HepG2 (cell line): ENCODE results near the gene PXDC1. TPM values are rescaled to one million over a fixed set of nuclear protein-coding genes. Genes with fewer than 3 reads are reported as not detected.
A peak's percentile ranks its signal among the peaks of the same experiment; 100 is the strongest.

Source experiments
- ATAC-seq: fragments of 200-7000 bp; cut with Tn5 transposase; 3 replicates; pipeline ENCODE4 v1.9.1; 2020; ENCODE audit warnings: mild to moderate bottlenecking, moderate library complexity
- BruUV-seq: library from RNA; stranded (reverse); fragments of 400-500 nt; replicated peaks from 2 replicates; lab custom pipeline; 2021; lab: Mats Ljungman, UMichigan
- CTCF ChIA-PET: fragments of 300-600 bp; formaldehyde crosslinking; extraction: SDS; loops from one replicate; lab custom pipeline; 2021; ENCODE audit warnings: low total read pairs, inconsistent platforms, low intra/inter-chr PET ratio; lab: Yijun Ruan, JAX
- POLR2A ChIA-PET: fragments of 350-600 bp; sonication (Branson Sonifier 250); formaldehyde crosslinking; loops from one replicate; lab custom pipeline; 2020; ENCODE audit warnings: antibody characterized with exemption, inconsistent platforms; lab: Yijun Ruan, JAX
- DNase-seq: peaks from one replicate; pipeline ENCODE4 v3.0.0-alpha.2; 2015; ENCODE audit warnings: low spot score
- FAIRE-seq: peaks from 3 replicates; lab custom pipeline; 2011; peaks lifted over from hg19 to GRCh38; lab: Jason Lieb, UNC
- H2AFZ ChIP-seq: one replicate; pipeline ENCODE4 v1.6.1; 2011; ENCODE audit warnings: low read length, inconsistent platforms
- H3K27ac ChIP-seq: fragments of 300-600 bp; 3 replicates; pipeline ENCODE4 v1.8.0; 2011; ENCODE audit warnings: mixed run types, mild to moderate bottlenecking, mixed read lengths, low read length, inconsistent platforms; ENCODE audit not compliant: insufficient read depth; ENCODE audit errors: extremely low read length
- H3K27me3 ChIP-seq, 2 experiments: fragments of 200-600 bp in 1 of 2; 2 replicates in 1 of 2; 3 replicates in 1 of 2; pipeline versions ENCODE4 v1.6.0 to v1.8.0; 2011; ENCODE audit warnings: low read length in 2 of 2, mild to moderate bottlenecking in 2 of 2, moderate library complexity in 2 of 2, inconsistent platforms in 1 of 2; ENCODE audit not compliant: insufficient read depth in 2 of 2, control insufficient read depth in 1 of 2
- H3K36me3 ChIP-seq, 2 experiments: fragments of 200-600 bp in 1 of 2; replicated peaks in 1 of 2; 2 replicates in 1 of 2; 3 replicates in 1 of 2; pipeline versions ENCODE4 v1.5.1 to v1.8.0; 2011; ENCODE audit warnings: low read length in 2 of 2, inconsistent platforms in 1 of 2; ENCODE audit not compliant: insufficient read depth in 2 of 2, control insufficient read depth in 1 of 2
- H3K4me1 ChIP-seq: 2 replicates; pipeline ENCODE4 v1.5.1; 2012; ENCODE audit warnings: low read length, inconsistent platforms; ENCODE audit not compliant: insufficient read depth
- H3K4me2 ChIP-seq: 2 replicates; pipeline ENCODE4 v1.6.0; 2011; ENCODE audit warnings: low read depth, low read length, inconsistent platforms
- H3K4me3 ChIP-seq, 3 experiments: fragments of 200-600 bp in 1 of 3; sonication (generic), shearing (Covaris generic) in 1 of 3; replicated peaks in 1 of 3; 2 replicates each; pipeline ENCODE4 v1.5.1; 2011 to 2016; ENCODE audit warnings: low read length in 3 of 3, inconsistent platforms in 2 of 3, low read depth in 2 of 3, mild to moderate bottlenecking in 2 of 3, control low read depth in 1 of 3, mixed read lengths in 1 of 3; ENCODE audit not compliant: insufficient read depth in 1 of 3
- H3K79me2 ChIP-seq: one replicate; pipeline ENCODE4 v1.6.1; 2011; ENCODE audit warnings: low read length, inconsistent platforms; ENCODE audit not compliant: insufficient read depth
- H3K9ac ChIP-seq: 2 replicates; pipeline ENCODE4 v1.6.0; 2011; ENCODE audit warnings: mild to moderate bottlenecking, low read depth, low read length, inconsistent platforms; ENCODE audit not compliant: insufficient read depth
- H3K9me3 ChIP-seq: 2 replicates; pipeline ENCODE4 v1.5.1; 2012; ENCODE audit warnings: mild to moderate bottlenecking, low read length
- H4K20me1 ChIP-seq: 2 replicates; pipeline ENCODE4 v1.6.0; 2011; ENCODE audit warnings: inconsistent platforms, mild to moderate bottlenecking, low read length, moderate library complexity; ENCODE audit not compliant: insufficient read depth
- BCL6 ChIP-seq: IDR thresholded peaks from 2 replicates; pipeline ENCODE4 v1.6.1; 2016; ENCODE audit warnings: missing genetic modification reagents, missing compliant biosample characterization
- KDM6A ChIP-seq: IDR thresholded peaks from 2 replicates; pipeline ENCODE4 v1.6.1; 2016; ENCODE audit warnings: low read depth
- MAFG ChIP-seq: sonication (generic); formaldehyde crosslinking; IDR thresholded peaks from 2 replicates; pipeline ENCODE4 v1.5.1; 2020; ENCODE audit warnings: mild to moderate bottlenecking, missing genetic modification reagents
- ZFX ChIP-seq: sonication (generic); formaldehyde crosslinking; IDR thresholded peaks from 2 replicates; pipeline ENCODE4 v1.4.0; 2020; ENCODE audit warnings: mild to moderate bottlenecking, low read depth, missing genetic modification reagents, moderate library complexity
- ZNF224 ChIP-seq: sonication (generic); formaldehyde crosslinking; IDR thresholded peaks from 2 replicates; pipeline ENCODE4 v1.5.0; 2020; ENCODE audit warnings: mild to moderate bottlenecking, missing genetic modification reagents
- ZNF792 ChIP-seq: IDR thresholded peaks from 2 replicates; pipeline ENCODE4 v1.6.1; 2016
- ZSCAN29 ChIP-seq: sonication (generic); formaldehyde crosslinking; conservative IDR thresholded peaks from 2 replicates; pipeline ENCODE4 v1.4.0; 2020; ENCODE audit warnings: mild to moderate bottlenecking, missing genetic modification reagents
- WGBS: methylation state at CpG from one replicate; pipeline ENCODE4 v1.1.6; 2017; ENCODE audit warnings: low lambda C conversion rate; 5-methylcytosine and 5-hydroxymethylcytosine counted together
- in situ Hi-C: cut with HindIII; loops from 2 replicates; pipeline ENCODE4 v1.10.0; 2017; ENCODE audit warnings: low pct_unique_long_range_greater_than_20kb; ENCODE audit not compliant: extremely low pct_ligation_motif_present
- intact Hi-C: fragments of 100-400 bp; cut with micrococcal nuclease; formaldehyde crosslinking; loops from one replicate; pipeline ENCODE4 v1.10.0; 2022; ENCODE audit not compliant: unreplicated experiment
- polyA plus RNA-seq, 8 experiments: library from polyadenylated mRNA; depleted of rRNA in 3 of 8; stranded (reverse) in 7 of 8; unstranded in 1 of 8; fragments of >200 nt; fragmentation: Illumina TruSeq in 4 of 8; extraction: Trizol in 4 of 8; gene quantifications; 2 replicates each; pipeline versions ENCODE4 v1.2.1 to v1.2.3, GENCODE V29; 2011 to 2016; ENCODE audit warnings: low read depth in 4 of 8, missing spikeins in 1 of 8, mixed read lengths in 1 of 8; ENCODE audit not compliant: insufficient read depth in 1 of 8
- total RNA-seq, 5 experiments: library from RNA; depleted of rRNA; stranded (reverse); fragments of >200 nt; fragmentation: Illumina TruSeq; extraction: Trizol; gene quantifications; 2 replicates each; pipeline ENCODE4 v1.2.3, GENCODE V29; 2016; ENCODE audit warnings: low read depth in 1 of 5
- TF ChIP-seq, protein P1 (sequence below): sonication (generic); formaldehyde crosslinking; IDR thresholded peaks from 2 replicates; pipeline ENCODE4 v1.9.0; 2021; ENCODE audit warnings: missing genetic modification reagents, borderline replicate concordance
- TF ChIP-seq, protein P2 (sequence below): sonication (generic); formaldehyde crosslinking; IDR thresholded peaks from 2 replicates; pipeline ENCODE4 v1.8.1; 2022; ENCODE audit warnings: low read depth, mild to moderate bottlenecking, missing genetic modification reagents
- TF ChIP-seq, protein P3 (sequence below): sonication (generic); formaldehyde crosslinking; IDR thresholded peaks from 2 replicates; pipeline ENCODE4 v1.4.0; 2020; ENCODE audit warnings: mild to moderate bottlenecking, missing genetic modification reagents, borderline replicate concordance

The PXDC1 gene
- total and polyA plus RNA-seq, 2 of the 13 experiments (the other 11 are each of a cell fraction or from before 2014, with no cell fraction given) = 32.4 to 34.7 TPM

DNA sequence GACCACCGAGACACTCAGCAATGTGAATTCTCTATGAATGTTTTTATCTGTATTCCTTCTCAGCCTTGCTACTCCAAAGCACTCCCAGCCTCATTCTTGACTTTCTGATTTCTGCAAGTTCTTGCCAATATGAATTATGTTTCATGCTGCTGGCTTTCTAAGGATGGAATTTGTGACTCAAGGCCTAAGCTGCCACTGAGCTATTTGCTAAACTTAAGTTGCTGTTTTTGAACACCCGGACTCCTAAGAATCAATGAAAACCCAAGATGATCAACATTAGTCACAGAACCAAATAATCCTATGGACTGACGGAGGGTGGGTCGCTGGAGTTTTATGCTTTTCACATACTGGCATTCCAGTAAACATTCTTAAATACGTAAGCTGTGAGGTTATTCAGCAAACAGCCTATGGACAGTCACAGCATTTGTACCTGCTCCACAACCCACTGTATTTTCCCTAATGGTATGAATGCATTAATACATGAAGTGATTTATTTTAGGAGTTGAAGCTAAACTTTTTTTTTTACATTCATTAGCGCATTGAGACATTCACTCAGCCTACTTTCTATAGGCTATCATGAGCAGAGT, 8.2 kb upstream of the PXDC1 start:
- DNase-seq = peak; percentile 43
- peaks cover 0 to 7% of the 10 kb centered on the region in 2 experiments; a peak in 2 of 5 replicates for H3K27me3 ChIP-seq
- no peaks in the 10 kb centered on the region for H3K9me3 ChIP-seq
- no TSS peak for BruUV-seq
- TF ChIP-seq ZFX (0 out of 2 replicates have a peak, but pooled peaks have one; percentile 8), BCL6 (CRISPR knock-in tag) (0 out of 2 replicates have a peak, but pooled peaks have one; percentile 16), MAFG (CRISPR knock-in tag) (no peak), KDM6A (CRISPR knock-in tag) (no peak), ZNF792 (CRISPR knock-in tag) (no peak), ZSCAN29 (CRISPR knock-in tag) (0 out of 2 replicates have a peak, but pooled peaks have one; percentile 23), ZNF224 (no peak)
- TF ChIP-seq, protein P1, sequence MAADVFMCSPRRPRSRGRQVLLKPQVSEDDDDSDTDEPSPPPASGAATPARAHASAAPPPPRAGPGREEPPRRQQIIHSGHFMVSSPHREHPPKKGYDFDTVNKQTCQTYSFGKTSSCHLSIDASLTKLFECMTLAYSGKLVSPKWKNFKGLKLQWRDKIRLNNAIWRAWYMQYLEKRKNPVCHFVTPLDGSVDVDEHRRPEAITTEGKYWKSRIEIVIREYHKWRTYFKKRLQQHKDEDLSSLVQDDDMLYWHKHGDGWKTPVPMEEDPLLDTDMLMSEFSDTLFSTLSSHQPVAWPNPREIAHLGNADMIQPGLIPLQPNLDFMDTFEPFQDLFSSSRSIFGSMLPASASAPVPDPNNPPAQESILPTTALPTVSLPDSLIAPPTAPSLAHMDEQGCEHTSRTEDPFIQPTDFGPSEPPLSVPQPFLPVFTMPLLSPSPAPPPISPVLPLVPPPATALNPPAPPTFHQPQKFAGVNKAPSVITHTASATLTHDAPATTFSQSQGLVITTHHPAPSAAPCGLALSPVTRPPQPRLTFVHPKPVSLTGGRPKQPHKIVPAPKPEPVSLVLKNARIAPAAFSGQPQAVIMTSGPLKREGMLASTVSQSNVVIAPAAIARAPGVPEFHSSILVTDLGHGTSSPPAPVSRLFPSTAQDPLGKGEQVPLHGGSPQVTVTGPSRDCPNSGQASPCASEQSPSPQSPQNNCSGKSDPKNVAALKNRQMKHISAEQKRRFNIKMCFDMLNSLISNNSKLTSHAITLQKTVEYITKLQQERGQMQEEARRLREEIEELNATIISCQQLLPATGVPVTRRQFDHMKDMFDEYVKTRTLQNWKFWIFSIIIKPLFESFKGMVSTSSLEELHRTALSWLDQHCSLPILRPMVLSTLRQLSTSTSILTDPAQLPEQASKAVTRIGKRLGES = no peak
- TF ChIP-seq, protein P2, sequence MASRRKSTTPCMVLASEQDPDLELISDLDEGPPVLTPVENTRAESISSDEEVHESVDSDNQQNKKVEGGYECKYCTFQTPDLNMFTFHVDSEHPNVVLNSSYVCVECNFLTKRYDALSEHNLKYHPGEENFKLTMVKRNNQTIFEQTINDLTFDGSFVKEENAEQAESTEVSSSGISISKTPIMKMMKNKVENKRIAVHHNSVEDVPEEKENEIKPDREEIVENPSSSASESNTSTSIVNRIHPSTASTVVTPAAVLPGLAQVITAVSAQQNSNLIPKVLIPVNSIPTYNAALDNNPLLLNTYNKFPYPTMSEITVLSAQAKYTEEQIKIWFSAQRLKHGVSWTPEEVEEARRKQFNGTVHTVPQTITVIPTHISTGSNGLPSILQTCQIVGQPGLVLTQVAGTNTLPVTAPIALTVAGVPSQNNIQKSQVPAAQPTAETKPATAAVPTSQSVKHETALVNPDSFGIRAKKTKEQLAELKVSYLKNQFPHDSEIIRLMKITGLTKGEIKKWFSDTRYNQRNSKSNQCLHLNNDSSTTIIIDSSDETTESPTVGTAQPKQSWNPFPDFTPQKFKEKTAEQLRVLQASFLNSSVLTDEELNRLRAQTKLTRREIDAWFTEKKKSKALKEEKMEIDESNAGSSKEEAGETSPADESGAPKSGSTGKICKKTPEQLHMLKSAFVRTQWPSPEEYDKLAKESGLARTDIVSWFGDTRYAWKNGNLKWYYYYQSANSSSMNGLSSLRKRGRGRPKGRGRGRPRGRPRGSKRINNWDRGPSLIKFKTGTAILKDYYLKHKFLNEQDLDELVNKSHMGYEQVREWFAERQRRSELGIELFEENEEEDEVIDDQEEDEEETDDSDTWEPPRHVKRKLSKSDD = no peak
- TF ChIP-seq, protein P3, sequence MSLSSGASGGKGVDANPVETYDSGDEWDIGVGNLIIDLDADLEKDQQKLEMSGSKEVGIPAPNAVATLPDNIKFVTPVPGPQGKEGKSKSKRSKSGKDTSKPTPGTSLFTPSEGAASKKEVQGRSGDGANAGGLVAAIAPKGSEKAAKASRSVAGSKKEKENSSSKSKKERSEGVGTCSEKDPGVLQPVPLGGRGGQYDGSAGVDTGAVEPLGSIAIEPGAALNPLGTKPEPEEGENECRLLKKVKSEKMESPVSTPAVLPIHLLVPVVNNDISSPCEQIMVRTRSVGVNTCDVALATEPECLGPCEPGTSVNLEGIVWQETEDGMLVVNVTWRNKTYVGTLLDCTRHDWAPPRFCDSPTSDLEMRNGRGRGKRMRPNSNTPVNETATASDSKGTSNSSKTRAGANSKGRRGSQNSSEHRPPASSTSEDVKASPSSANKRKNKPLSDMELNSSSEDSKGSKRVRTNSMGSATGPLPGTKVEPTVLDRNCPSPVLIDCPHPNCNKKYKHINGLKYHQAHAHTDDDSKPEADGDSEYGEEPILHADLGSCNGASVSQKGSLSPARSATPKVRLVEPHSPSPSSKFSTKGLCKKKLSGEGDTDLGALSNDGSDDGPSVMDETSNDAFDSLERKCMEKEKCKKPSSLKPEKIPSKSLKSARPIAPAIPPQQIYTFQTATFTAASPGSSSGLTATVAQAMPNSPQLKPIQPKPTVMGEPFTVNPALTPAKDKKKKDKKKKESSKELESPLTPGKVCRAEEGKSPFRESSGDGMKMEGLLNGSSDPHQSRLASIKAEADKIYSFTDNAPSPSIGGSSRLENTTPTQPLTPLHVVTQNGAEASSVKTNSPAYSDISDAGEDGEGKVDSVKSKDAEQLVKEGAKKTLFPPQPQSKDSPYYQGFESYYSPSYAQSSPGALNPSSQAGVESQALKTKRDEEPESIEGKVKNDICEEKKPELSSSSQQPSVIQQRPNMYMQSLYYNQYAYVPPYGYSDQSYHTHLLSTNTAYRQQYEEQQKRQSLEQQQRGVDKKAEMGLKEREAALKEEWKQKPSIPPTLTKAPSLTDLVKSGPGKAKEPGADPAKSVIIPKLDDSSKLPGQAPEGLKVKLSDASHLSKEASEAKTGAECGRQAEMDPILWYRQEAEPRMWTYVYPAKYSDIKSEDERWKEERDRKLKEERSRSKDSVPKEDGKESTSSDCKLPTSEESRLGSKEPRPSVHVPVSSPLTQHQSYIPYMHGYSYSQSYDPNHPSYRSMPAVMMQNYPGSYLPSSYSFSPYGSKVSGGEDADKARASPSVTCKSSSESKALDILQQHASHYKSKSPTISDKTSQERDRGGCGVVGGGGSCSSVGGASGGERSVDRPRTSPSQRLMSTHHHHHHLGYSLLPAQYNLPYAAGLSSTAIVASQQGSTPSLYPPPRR (CRISPR knock-in tag) = no peak
- peak; percentile 38; the same call in 2 of the 3 replicates for ATAC-seq
- ChIA-PET POLR2A (interaction anchor here (1.2 to 3.3 kb wide), 10 partner anchors 10 to 262 kb away, joined by 3 to 36 read pairs (median 8); a partner anchor contains a TSS), CTCF (no interaction called here)
- H3K27ac ChIP-seq = no peak overlapping the region
- peaks cover 45% of the 10 kb centered on the region for H3K4me1 ChIP-seq
- in situ Hi-C loops = no loop called here
- no peak overlapping the region for H3K9ac ChIP-seq
- H3K79me2 ChIP-seq = no peaks in the 10 kb centered on the region
- H3K4me3 ChIP-seq = no peak overlapping the region; a peak in 1 of 6 replicates
- H2AFZ ChIP-seq = peak overlapping the region; percentile 4
- 20% methylated on average over 6 of the region's 6 CpGs for WGBS
- intact Hi-C loops = no loop called here
- no peaks in the 10 kb centered on the region for H3K36me3 ChIP-seq
- no peak for FAIRE-seq
- H3K4me2 ChIP-seq = peak overlapping the region; percentile 80
- no peaks in the 10 kb centered on the region for H4K20me1 ChIP-seq
